ENCODE data around the gene EYA4.

EYA4 gene

DNA sequence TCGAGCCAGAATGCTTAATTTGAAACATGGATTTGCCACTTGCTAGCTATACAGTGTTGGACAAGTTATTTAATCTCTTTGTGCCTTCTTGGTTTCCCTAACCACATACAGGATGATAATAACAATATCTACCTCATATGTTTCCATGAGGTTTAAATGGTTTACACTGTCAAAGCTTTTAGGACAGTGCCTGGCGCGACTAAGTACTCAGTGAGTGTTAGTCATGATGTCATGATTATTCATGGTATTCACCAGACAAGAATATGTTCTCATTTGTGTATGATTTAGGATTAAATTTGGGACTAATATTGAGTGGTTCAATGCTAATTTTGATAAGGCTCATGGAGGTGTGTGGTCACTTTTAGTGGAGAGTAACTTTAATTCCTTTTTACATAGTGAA lies 167.4 kb downstream of the EYA4 start:
- H3K4me3 ChIP-seq (ENCODE audit: low read depth, low read length) = no peak overlapping the region
- TF ChIP-seq CTCF (IDR thresholded peaks at IDR 0.05; ENCODE audit: control insufficient read depth, extremely low read depth, insufficient read depth) = no peak
- DNase-seq (ENCODE audit: low read depth) = no peak

GRCh38 chr6:133410638-133411435 lies 169.7 kb downstream of the EYA4 start:
- no peak for TF ChIP-seq CTCF (IDR thresholded peaks at IDR 0.05; ENCODE audit: control insufficient read depth, extremely low read depth, insufficient read depth)
- DNase-seq (ENCODE audit: low read depth) = no peak
- no peak overlapping the region for H3K4me3 ChIP-seq (ENCODE audit: low read depth, low read length)

DNA sequence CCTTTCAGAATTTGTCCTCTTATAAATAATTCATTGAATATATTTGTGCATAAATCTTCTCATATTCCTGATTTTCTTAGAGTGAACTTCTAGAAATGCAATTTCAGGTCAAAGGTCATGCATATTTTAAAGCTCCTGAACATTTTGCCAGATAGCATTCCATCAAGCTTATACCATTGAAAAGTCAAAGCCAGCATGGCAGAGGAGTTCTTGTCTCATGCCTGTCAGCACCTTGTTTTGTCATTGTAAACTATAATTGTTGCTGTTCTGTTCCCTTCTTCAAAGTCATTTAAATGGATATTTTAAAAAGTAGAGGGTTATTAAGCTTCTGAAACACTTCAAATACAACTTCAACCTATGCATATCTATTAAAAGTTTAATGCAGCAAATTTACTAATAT lies 170.6 kb downstream of the EYA4 start:
- no peak overlapping the region for H3K4me3 ChIP-seq (ENCODE audit: low read depth, low read length)
- no peak for DNase-seq (ENCODE audit: low read depth)
- TF ChIP-seq CTCF (IDR thresholded peaks at IDR 0.05; ENCODE audit: control insufficient read depth, extremely low read depth, insufficient read depth) = no peak

GRCh38 chr6:133415262-133415661 lies 174.1 kb downstream of the EYA4 start:
- DNase-seq (ENCODE audit: low read depth) = no peak
- TF ChIP-seq CTCF (IDR thresholded peaks at IDR 0.05; ENCODE audit: control insufficient read depth, extremely low read depth, insufficient read depth) = no peak
- no peak overlapping the region for H3K4me3 ChIP-seq (ENCODE audit: low read depth, low read length)

- H3K4me3 ChIP-seq (ENCODE audit: low read depth, low read length) = no peak overlapping the region
These were observed 177.0 kb downstream of the EYA4 start for GRCh38 chr6:133418108-133418507.

GRCh38 chr6:133423242-133423641 lies 182.1 kb downstream of the EYA4 start:
- DNase-seq (ENCODE audit: low read depth) = no peak

More at GRCh38 chr6:133418108-133418507, 177.0 kb downstream of the EYA4 start:
- DNase-seq (ENCODE audit: low read depth) = no peak
- TF ChIP-seq CTCF (IDR thresholded peaks at IDR 0.05; ENCODE audit: control insufficient read depth, extremely low read depth, insufficient read depth) = no peak

More at GRCh38 chr6:133423242-133423641, 182.1 kb downstream of the EYA4 start:
- TF ChIP-seq CTCF (IDR thresholded peaks at IDR 0.05; ENCODE audit: control insufficient read depth, extremely low read depth, insufficient read depth) = no peak
- H3K4me3 ChIP-seq (ENCODE audit: low read depth, low read length) = no peak overlapping the region

All from LNCaP clone FGC (cell line).